Spleen (tissue), 11 donors: Measurements from ENCODE around the gene KDM4D. TPM values are rescaled to one million over a fixed set of nuclear protein-coding genes. Genes with fewer than 3 reads are reported as not detected.

Source experiments
- DNase-seq: peaks from one replicate; pipeline ENCODE4 v3.0.0-alpha.2; 2020
- H3K27ac ChIP-seq, 8 donors: fragments of 200-600 bp; sonication (generic) in 7 of 8; 1 replicate in 4 of 8; 2 replicates in 4 of 8; pipeline versions ENCODE4 v1.5.0 to v1.8.0; 2016 to 2021; ENCODE audit warnings: inconsistent platforms in 4 of 8, mild to moderate bottlenecking in 4 of 8, moderate library complexity in 1 of 8
- H3K27me3 ChIP-seq, 7 donors: fragments of 200-600 bp; sonication (generic) in 6 of 7; replicated peaks in 1 of 7; 1 replicate in 4 of 7; 2 replicates in 3 of 7; pipeline versions ENCODE4 v1.5.0 to v1.8.0; 2016 to 2021; ENCODE audit warnings: inconsistent platforms in 3 of 7, mild to moderate bottlenecking in 1 of 7
- H3K36me3 ChIP-seq, 6 donors: fragments of 200-600 bp; sonication (generic) in 5 of 6; 1 replicate in 4 of 6; 2 replicates in 2 of 6; pipeline versions ENCODE4 v1.5.0 to v1.8.0; 2016 to 2021; ENCODE audit warnings: inconsistent platforms in 2 of 6
- H3K4me1 ChIP-seq, 6 donors: fragments of 200-600 bp; sonication (generic) in 5 of 6; 1 replicate in 3 of 6; 2 replicates in 3 of 6; pipeline versions ENCODE4 v1.5.0 to v1.8.0; 2016 to 2021; ENCODE audit warnings: inconsistent platforms in 3 of 6
- H3K4me3 ChIP-seq, 8 donors: fragments of 200-600 bp; sonication (generic) in 7 of 8; 1 replicate in 4 of 8; 2 replicates in 4 of 8; pipeline versions ENCODE4 v1.5.0 to v1.8.0; 2016 to 2021; ENCODE audit warnings: inconsistent platforms in 4 of 8, mild to moderate bottlenecking in 4 of 8, moderate library complexity in 2 of 8
- H3K9me3 ChIP-seq, 8 donors: fragments of 200-600 bp; sonication (generic) in 7 of 8; 1 replicate in 4 of 8; 2 replicates in 4 of 8; pipeline versions ENCODE4 v1.5.0 to v1.8.0; 2016 to 2021; ENCODE audit warnings: inconsistent platforms in 4 of 8
- CTCF ChIP-seq, 11 experiments: fragments of 200-600 bp in 7 of 11; fragments of 450-650 bp in 4 of 11; sonication (generic) in 4 of 11; IDR thresholded peaks in 8 of 11; conservative IDR thresholded peaks in 3 of 11; 1 replicate in 7 of 11; 2 replicates in 4 of 11; pipeline versions ENCODE4 v1.4.0 to v1.8.0; 2016 to 2021; ENCODE audit warnings: antibody characterized with exemption in 11 of 11, inconsistent platforms in 4 of 11, mild to moderate bottlenecking in 1 of 11
- POLR2A ChIP-seq, 3 donors: fragments of 450-650 bp; IDR thresholded peaks; one replicate each; pipeline ENCODE4 v1.5.1; 2017; ENCODE audit warnings: antibody characterized with exemption in 3 of 3, mild to moderate bottlenecking in 1 of 3
- POLR2AphosphoS5 ChIP-seq, 3 donors: sonication (generic); formaldehyde crosslinking; IDR thresholded peaks; one replicate each; pipeline ENCODE4 v1.5.1; 2017; ENCODE audit warnings: antibody characterized with exemption in 3 of 3
- WGBS, 5 donors: extraction: QIAGEN DNeasy Blood & Tissue Kit in 3 of 5; methylation state at CpG; one replicate each; pipeline versions ENCODE4 v1.1.5 to v1.1.7; 2013 to 2018; 5-methylcytosine and 5-hydroxymethylcytosine counted together
- intact Hi-C: fragments of 100-400 bp; cut with DNase I; formaldehyde crosslinking; loops from one replicate; pipeline ENCODE4 v1.15.0; 2023; ENCODE audit warnings: low total_unique reads
- polyA plus RNA-seq, 3 donors: library from polyadenylated mRNA; stranded (reverse); fragments of 200-250 nt; gene quantifications; one replicate each; pipeline ENCODE4 v1.2.1, GENCODE V29; 2013
- total RNA-seq, 7 donors: library from RNA; depleted of rRNA in 3 of 7; stranded (reverse); fragments of >200 nt in 3 of 7; fragmentation: NEBNext Ultra II Directional in 4 of 7; extraction: Animal tissue kit (Norgen Biotek cat#: 25700) in 4 of 7; gene quantifications; one replicate each; pipeline versions ENCODE4 v1.1.0 to v1.2.1, GENCODE V29; 2016 to 2021
- donor health status: healthy with polysubstance abuse.
- donor health status: DM: no; HTN: no; CAD: no; lungs with moderate emphysema.
- donor health status: DM: no; HTN: no; CAD: no.
- donor health status: Bipolar disorder and iron deficiency.
- donor health status: healthy.
- donor health status: DM: no; HTN: no; CAD: no.
- donor health status: DM: yes; HTN: yes; CAD: no.

KDM4D gene
- total and polyA plus RNA-seq, 10 donors: 0.39 to 2.8 (median 1.0) TPM

- H3K27me3 ChIP-seq: no peaks in the 10 kb centered on the region
- no peaks in the 10 kb centered on the region for H3K9me3 ChIP-seq
- H3K36me3 ChIP-seq: peaks cover 0 to 3% (median 0%) of the 10 kb centered on the region in 6 donors
- 91 to 99% (median 95%) methylated on average over 6 of the region's 6 CpGs for WGBS, 5 donors
- intact Hi-C loops: no loop called here
- TF ChIP-seq CTCF (IDR thresholded peaks at IDR 0.05 in 8 of 11, conservative IDR thresholded peaks at IDR 0.05 in 3 of 11): peak in 1 of 11 experiments; percentile 8
- no peak for TF ChIP-seq POLR2A (IDR thresholded peaks at IDR 0.05)
- no peak for DNase-seq
- H3K4me1 ChIP-seq: no peaks in the 10 kb centered on the region
- no peak overlapping the region for H3K27ac ChIP-seq
- H3K4me3 ChIP-seq: no peak overlapping the region
These were observed 23.9 kb downstream of the KDM4D start for GRCh38 chr11:94997437-94997836.

GRCh38 chr11:94998285-94998684 lies 24.8 kb downstream of the KDM4D start:
- intact Hi-C loops: no loop called here

GRCh38 chr11:95003716-95004115 lies 30.2 kb downstream of the KDM4D start:
- Histone ChIP-seq H3K27me3 (no peaks in the 10 kb centered on the region), H3K27ac (no peak overlapping the region), H3K4me3 (no peak overlapping the region), H3K4me1 (no peaks in the 10 kb centered on the region), H3K9me3 (peaks cover 0 to 8% (median 0%) of the 10 kb centered on the region in 8 donors), H3K36me3 (no peaks in the 10 kb centered on the region)
- TF ChIP-seq CTCF (IDR thresholded peaks at IDR 0.05 in 8 of 11, conservative IDR thresholded peaks at IDR 0.05 in 3 of 11) (no peak), POLR2A (IDR thresholded peaks at IDR 0.05) (no peak), POLR2AphosphoS5 (IDR thresholded peaks at IDR 0.05) (no peak)
- DNase-seq: no peak
- intact Hi-C loops: no loop called here

More at GRCh38 chr11:94998285-94998684, 24.8 kb downstream of the KDM4D start:
- 88 to 95% (median 94%) methylated on average over 9 to 13 of the region's 13 CpGs for WGBS, 5 donors
- no peak for DNase-seq
- TF ChIP-seq POLR2AphosphoS5 (IDR thresholded peaks at IDR 0.05): no peak
- no peak for TF ChIP-seq POLR2A (IDR thresholded peaks at IDR 0.05)
- no peak for TF ChIP-seq CTCF (IDR thresholded peaks at IDR 0.05 in 8 of 11, conservative IDR thresholded peaks at IDR 0.05 in 3 of 11)
- Histone ChIP-seq H3K36me3 (peaks cover 0 to 3% (median 0%) of the 10 kb centered on the region in 6 donors), H3K4me3 (no peak overlapping the region), H3K27me3 (no peaks in the 10 kb centered on the region), H3K27ac (no peak overlapping the region), H3K9me3 (no peaks in the 10 kb centered on the region), H3K4me1 (no peaks in the 10 kb centered on the region)

- Histone ChIP-seq H3K4me1 (no peaks in the 10 kb centered on the region), H3K27ac (no peak overlapping the region), H3K4me3 (no peak overlapping the region), H3K36me3 (no peaks in the 10 kb centered on the region), H3K27me3 (no peaks in the 10 kb centered on the region), H3K9me3 (peaks cover 0 to 9% (median 0%) of the 10 kb centered on the region in 8 donors)
- intact Hi-C loops: no loop called here
- TF ChIP-seq POLR2A (IDR thresholded peaks at IDR 0.05) (no peak), POLR2AphosphoS5 (IDR thresholded peaks at IDR 0.05) (no peak), CTCF (IDR thresholded peaks at IDR 0.05 in 8 of 11, conservative IDR thresholded peaks at IDR 0.05 in 3 of 11) (no peak)
- DNase-seq: no peak
- 83 to 93% (median 88%) methylated on average over 1 of the region's 1 CpG for WGBS, 5 donors
These were observed 32.1 kb downstream of the KDM4D start for GRCh38 chr11:95005642-95006041.
